HFF-Myc (cell line): ENCODE data around the gene DOCK1.

ENCODE experiments used
- DNase-seq: peaks from one replicate; pipeline ENCODE4 v3.0.0-alpha.2; 2011; ENCODE audit warnings: low read depth; ENCODE audit errors: extremely low read depth
- H3K4me3 ChIP-seq: replicated peaks from 2 replicates; pipeline ENCODE4 v1.5.1; 2011; ENCODE audit warnings: low read depth, mild to moderate bottlenecking, control low read depth, low read length
- CTCF ChIP-seq: IDR thresholded peaks from 2 replicates; pipeline ENCODE4 v1.5.1; 2012; ENCODE audit warnings: mild to moderate bottlenecking, low read depth, low read length, control low read depth; ENCODE audit errors: missing control alignments

DOCK1 gene

GRCh38 chr10:127125331-127125730, 220.1 kb downstream of the DOCK1 start:
- DNase-seq: no peak
- H3K4me3 ChIP-seq: no peak overlapping the region

DNA sequence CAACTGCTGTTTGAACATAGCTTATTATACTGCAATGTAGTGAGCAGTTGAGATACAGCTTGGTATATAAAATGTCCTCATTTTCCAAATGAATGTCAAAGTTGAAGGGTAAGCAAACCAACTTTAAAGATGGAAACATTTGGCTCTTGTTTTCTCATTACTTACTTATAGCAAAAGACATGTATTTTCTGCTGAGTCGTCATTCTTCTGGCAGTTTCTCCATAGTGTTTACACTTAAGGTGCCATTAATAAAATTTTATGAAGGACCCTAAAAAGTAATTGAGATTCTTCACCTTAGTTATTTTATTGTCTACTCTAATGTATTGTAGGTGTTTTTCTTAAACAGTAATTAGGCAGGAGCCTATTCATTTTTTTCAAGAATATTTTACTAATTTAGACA, 222.6 kb downstream of the DOCK1 start:
- no peak overlapping the region for H3K4me3 ChIP-seq
- no peak for DNase-seq
- no peak for TF ChIP-seq CTCF

More at GRCh38 chr10:127125331-127125730, 220.1 kb downstream of the DOCK1 start:
- no peak for TF ChIP-seq CTCF

DNA sequence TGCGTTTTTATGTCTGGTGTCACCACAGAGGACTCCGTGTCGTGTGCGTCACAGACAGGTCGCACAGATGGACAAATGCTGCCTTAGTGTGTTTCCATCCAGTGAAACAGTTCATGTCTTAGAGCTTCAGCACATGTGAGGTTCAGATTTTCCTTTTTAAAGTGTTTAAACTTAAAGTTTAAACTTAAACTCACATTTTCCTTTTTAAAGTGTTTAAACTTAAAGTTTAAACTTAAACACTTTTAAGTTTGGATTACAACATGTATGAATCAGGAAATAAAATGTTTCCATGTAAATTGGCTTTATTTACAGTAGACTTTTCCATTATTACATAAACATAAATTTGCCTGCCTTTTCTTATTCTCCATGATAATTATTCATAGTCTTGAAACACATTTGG, 223.9 kb downstream of the DOCK1 start:
- H3K4me3 ChIP-seq: no peak overlapping the region
- no peak for TF ChIP-seq CTCF
- DNase-seq: no peak

DNA sequence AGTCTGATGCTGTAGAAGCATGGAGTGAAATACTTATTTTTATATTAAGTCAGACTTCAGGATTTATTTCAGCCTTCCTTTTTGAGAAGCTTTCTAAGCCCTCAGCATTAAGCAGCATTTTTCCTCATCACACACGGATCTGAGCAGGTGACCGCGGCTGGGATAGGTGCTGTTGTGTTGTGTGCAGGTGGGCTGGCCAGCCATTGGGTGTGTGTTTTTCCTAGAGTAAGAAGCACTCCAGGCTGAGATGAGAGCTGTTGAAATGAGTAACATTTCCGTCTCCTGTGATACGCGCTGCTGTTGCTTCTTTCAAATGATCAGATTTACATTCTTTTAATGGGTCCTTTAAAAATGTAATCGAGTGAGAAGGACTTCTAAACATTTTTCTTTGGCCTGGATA, 227.2 kb downstream of the DOCK1 start:
- DNase-seq: no peak
- no peak overlapping the region for H3K4me3 ChIP-seq
- TF ChIP-seq CTCF: no peak

DNA sequence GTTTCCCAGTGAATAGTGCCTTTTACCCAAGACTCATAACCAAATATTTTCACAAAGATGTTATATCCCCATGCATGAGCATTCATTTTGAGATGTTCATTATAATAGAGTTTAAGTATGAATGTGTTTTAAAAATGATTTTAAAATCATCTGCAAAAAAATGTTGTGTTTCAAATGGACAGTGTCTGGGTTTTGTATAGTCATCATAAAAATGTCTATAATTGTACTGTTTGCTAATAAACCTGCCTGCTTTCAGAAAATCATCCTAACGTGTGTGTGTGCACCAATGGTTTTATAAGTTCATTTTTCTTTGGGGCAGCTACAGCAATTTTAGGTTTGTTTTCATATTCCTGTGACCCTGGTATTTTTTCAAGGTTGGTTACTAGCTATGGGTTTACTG, 228.0 kb downstream of the DOCK1 start:
- H3K4me3 ChIP-seq: no peak overlapping the region
- no peak for TF ChIP-seq CTCF
- DNase-seq: no peak

DNA sequence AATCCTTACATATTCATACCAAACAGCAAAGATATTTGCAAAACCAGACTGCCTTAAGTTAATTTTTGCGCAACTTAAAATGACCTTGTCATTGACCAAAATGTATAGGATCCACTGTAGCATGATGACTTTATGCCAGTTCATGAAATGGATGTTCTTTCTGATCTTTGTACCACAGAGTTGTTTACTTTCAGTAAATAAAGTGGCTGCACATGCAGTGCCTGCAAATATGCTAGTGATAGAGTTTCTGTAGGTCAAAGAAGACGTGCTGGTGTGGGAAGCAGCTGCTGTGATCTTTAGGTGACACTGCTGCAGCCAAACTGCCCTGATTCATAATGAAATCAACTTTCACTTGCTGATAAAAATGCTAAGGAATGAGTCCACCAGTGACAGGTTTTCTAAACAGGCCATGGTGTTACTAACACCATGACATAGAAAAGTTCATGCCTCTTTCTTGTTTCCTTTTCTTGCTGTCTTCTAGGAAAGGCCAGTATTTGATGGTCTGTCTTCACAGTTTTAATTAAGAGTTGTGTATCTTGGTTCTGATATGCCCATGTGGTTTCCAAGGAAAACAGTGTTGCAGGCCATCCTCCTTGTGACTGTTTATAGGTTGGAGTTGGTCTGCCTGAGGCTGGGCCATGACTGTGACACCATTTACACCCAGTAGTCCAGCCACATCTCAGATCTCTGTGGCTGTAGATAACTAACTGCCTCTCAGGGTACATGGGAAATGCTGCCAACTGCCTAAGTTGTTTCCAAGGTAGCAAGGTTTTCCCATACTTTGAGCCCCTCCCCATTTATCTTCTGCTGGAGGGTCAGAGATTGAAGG, 228.7 kb downstream of the DOCK1 start:
- H3K4me3 ChIP-seq: no peak overlapping the region
- no peak for DNase-seq
- no peak for TF ChIP-seq CTCF
